Activated CD8-positive, alpha-beta memory T cell treated with anti-CD3 and anti-CD28 coated beads, Interleukin-2, amount 50 U/mL, for 1 hour (primary cell): ENCODE measurements around the gene SECTM1.

ENCODE experiments used
- DNase-seq: peaks from one replicate; pipeline ENCODE4 v3.0.0-alpha.2; 2020; ENCODE audit errors: extremely low read depth

The SECTM1 gene

DNA sequence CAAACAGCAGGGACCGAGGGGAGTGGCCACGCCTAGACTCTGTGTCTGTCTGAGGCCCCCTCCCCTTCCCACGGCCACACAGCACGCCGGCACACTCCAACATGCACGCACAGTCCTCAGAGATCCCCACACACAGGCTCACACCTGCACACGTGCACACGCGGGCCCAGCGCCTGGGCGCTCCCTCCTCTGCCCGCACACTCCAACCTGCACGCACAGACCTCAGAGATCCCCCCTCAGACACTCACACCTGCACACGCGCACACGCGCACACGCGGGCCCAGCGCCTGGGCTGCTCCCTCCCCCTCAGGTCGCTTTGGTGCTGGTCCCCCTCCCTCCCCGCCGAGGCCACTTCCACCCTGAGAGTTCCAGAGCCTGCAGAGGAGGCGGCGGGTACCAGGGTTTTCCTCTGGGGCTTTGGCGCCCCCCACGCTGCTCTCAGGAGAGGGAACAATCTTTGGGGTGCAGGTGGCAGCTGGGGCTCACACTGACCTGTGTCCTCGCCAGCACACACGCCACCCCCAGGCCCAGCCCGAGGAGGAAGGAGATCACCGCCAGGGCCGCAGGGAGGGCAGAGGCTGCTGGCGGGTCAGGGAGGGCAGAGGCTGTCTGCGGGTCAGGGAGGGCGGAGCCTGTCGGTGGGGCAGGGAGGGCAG lies 17.7 kb downstream of the SECTM1 start:
- no peak for DNase-seq

DNA sequence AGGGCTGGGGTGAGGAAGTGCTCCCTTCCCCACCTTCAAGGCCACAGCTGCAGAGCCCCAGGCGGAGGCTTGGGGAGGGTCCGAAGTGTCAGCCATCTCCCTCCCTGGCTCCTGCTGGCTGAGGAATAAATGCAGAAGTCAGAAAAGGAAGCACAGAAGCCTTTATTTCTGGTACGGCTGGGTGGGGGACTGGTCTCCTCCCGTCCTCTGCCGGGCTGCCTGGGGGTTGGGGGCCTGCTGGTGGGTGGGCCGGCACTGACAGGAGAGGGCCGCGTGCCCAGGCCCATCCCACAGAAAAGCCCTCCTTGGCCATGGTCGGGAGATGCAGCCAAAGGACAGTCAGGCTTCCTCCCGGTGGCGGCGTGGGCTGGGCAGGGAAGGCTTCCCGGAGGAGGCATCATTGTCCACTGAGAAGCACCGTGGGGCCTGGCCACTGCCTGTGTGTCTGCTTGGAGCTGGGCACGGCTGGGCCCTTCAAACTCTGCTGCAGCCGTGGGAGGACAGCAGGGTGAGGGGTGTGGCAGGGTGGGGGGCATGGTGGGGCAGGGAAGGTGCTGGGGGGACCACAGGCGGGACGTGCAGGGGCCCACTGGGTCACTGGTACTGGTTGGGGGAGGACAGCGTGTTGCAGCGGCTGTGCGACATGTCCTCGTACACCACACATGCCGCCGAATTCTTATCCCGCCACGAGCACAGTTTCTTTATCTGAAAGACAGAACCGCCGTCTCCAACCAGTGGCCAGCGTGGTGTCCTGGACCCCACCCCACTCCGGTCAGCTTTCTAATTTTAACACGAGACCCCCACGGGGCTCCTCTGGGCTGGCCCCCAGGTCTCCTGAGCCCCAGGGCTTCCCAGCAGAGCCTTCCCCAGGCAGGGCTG lies 18.6 kb downstream of the SECTM1 start:
- no peak for DNase-seq

DNA sequence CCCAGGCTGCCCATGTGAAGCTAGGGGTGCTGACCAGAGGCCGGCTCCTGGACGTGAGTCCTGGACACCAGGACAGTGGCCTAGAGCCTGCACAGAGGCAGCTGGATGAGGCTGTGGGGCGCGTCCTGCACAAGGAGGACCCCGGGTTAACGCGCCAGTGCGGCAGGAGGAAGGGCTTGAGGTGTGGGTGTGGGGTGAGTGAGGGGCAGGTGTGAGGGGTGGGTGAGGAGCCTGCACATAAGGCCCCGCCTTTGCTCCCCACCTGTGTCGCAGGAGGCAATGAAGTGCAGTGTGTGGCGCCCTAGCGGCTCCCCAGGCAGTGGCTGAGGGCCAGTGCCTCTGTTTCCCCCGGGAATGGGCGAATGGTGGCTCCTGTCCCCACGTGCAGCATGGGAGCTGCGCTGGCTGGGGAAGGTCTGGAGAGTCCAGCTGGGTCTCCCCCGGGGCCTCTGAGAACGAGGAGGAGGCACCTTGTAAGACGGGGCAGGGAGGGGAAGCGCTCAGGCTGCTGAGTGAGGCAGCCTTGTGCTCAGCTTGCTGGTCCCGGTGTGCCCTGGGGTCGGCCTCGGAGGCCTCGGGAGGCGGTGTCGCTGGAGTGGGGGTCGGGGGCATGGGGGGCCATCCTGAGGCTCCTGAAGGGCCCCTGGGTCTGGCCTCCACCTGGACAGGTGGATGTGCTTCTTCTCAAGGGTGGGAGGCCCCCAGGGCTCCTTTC lies 19.4 kb downstream of the SECTM1 start:
- no peak for DNase-seq

DNA sequence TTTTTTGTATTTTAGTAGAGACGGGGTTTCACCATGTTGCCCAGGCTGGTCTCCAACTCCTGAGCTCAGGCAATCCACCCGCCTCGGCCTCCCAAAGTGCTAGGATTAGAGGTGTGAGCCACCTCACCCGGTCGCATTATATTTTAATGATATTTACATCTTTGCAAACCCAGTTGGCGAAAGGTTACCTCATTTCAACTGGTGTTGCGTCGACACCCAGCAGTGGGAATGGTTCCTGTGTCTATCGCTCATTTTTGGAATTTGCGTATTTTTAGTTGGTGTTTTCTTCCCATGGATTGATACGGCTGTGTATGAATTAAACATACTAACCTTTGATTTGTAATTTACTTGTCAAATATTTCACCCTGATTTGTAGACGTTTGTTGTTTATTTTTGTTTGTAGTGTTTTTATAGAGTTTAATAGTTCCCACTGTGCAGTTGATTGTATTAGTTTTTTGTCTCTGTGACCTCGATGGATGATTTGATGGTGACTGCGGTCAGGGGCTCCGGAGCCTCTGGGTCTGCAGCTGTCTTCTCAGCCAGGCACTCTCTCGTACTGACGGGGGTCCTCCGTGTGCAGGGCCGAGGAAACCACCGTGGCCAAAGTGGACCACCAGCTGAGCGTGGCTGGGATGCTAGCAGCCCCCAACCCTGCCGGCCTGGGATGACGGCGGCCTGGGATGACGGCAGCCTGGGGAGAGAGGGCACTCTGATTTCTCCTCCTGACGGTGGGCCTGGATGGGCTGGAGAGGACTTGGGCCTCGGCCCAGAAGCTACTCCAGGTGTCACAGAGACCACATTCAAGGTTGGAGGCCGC lies 20.2 kb downstream of the SECTM1 start:
- DNase-seq = no peak

DNA sequence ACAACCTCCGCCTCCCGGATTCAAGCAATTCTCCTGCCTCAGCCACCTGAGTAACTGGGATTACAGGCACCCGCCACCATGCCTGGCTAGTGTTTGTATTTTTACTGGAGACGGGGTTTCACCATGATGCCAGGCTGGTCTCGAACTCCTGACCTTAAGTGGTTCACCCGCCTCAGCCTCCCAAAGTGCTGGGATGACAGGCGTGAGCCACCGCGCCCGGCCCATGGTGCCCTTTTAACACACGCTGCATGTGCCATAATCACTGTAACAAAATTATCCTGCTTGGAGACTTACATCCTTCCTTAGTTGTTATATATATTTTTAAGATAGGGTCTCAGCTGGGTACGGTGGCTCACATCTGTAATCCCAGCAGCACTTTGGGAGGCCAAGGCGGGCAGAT lies 21.6 kb downstream of the SECTM1 start:
- no peak for DNase-seq

DNA sequence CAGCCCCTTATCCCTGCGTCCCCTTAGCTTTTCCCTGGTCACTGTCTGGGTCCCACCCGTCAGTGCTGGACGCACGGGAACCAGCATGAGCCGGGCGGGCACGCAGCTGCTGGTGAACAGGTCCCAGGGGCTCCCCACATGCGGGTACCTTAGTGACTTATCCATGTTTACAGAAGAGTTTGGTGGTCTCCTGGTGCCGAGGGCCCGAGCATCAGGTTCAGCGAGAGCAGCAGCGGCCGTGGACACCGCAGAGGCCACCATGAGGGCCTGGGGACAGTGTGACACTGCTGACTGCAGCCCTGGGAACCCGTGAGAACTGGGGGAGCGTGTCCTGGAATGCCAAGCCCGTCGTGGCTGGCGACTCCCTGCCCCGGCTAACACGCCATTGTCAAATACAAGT lies 22.7 kb downstream of the SECTM1 start:
- DNase-seq = no peak

DNA sequence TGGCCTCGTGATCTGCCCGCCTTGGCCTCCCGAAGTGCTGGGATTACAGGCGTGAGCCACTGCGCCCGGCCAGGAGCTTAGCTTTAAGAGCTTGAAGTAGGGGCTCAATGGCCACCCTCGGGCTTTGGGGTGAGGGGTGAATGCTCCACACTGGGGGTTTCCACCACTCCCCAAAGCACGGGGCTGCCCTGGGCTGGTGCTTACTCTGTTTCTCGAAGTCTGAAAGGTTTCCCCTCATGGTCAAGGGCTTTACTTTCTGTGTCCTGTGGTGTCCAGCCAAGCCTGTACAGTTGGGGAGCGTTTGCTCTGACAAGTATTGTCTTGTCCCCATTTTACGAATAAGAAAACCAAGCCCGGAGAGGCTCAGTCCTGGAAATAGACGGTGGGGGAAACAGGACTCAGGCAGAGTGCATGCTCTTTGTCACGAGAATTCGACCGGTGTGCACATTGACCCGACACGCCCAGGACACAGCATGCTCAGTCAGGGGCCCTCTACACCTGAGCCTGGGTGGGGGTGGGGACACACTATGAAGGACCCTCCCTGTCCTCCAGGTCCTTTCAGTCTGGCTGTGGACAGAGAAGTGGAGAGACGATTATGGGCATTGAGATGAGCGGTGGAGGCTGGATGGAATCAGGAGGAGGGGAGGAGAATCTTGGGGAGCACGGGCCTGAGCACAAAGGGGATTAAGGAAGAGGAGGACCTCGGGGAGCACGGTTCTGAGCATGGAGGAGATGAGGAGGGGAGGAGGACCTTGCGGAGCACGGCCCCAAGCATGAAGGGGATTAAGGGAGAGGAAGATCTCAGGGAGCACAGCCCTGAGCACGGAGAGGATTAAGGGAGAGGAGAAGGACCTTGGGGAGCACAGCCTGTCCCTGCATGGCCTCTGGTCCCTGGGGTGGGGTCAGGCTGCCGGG lies 23.7 kb downstream of the SECTM1 start:
- no peak for DNase-seq

DNA sequence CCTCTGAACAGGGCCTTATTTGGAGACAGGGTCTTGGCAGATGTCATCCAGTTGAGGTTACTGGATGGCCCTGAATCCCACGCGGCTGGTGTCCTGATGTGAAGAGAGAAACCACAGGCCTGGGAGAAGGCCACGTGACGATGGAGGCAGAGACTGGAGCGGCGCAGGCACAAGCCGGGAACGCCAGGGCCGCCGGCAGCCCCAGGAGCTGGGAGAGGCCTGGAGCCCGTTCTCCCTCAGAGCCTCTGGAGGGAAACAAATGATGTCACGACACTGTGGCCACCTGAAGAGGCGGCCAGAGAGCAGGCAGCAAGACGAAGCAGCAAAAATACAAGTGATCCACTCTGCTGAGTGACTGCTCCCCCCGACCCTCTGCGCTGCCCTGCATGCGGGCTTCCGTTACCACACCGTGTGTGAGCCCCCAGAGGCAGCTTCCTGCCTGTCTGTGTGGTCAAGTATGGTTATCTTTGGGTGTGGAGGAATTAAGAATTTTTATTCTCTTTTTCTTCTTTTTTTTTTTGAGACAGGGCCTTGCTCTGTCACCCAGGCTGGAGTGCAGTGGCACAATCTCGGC lies 27.8 kb downstream of the SECTM1 start:
- no peak for DNase-seq

DNA sequence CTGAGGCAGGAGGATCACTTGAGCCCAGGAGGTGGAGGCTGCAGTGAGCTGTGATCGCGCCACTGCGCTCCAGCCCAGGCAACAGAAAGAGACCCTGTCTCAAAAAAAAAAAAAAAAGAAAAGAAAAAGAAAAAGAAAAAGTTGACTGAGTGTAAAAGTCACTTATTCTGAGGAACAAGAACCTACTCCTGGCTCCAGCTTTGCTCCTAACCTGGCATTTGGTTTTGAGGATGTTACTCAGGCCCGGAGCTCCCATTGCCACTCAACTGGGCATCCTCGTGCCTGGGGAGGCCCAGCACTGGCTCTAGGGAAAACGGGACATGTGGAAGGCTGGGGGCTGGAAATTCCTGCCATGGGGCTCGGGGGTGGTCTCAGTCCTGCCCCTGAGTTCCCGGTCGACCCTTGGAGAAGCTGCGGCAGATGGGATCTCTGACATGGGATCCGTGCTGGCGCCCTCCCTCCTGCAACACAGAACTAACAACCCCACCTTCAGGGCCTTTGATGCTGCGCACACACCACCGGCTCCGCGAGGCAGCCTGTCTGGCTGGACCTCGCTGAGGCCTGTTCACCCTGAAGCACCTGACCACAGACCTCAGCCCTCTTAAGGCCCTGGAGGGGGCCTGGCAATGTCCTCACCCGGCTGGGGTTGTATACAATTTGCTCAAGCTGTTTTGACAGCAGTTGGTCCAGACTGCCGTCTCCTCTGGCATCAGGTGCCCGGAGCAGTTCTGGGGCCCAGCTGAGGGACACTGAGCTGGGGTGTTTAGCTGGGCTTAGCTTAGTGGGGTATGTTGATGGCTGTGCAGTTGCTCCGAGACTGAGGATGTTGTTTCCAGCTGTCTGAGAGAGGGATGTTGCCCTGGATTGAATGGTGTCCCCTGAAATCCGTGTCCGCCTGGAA lies 28.5 kb downstream of the SECTM1 start:
- no peak for DNase-seq

DNA sequence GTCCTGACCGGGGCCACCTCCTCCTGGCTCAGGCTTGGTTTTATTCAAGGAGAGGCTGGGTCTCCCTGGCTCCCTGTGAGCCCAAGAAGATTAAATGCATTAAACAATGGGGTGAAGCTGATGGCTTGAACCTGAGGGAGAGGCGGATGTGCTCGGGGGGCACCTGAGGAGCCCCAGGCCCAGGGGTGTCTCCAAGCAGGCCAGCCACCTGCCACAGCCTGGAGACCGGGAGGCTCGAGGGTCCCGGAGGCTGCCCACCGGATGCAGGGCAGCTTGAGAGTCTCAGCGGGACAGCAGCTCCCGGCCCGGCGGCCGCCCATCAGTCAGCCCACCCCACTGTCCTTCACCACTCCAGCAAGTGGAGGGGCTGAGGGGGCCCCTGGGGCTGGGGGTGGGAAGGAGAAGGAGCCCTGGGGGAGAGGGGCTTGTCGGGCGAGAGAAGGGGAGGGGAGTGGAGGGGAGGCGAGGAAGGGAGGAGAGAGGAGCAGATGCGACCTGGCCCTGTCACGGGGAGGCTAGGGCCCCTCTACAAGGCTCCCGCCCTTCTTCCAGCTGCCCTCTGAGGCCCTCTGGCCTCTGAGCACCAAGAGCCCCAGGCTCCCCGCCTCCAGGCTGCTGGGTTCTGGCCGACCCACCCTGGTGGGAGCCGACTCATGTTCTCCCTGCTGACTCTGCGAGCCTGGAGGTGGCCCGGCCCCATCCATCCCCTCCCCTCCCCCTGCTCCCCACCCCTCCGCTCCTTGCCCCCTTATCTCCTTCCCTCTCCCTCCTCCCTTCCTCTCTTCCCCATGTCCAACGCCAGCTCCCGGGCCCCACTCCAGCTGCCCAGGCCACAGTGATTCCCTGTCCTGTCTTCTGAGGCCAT lies 29.4 kb downstream of the SECTM1 start:
- no peak for DNase-seq

DNA sequence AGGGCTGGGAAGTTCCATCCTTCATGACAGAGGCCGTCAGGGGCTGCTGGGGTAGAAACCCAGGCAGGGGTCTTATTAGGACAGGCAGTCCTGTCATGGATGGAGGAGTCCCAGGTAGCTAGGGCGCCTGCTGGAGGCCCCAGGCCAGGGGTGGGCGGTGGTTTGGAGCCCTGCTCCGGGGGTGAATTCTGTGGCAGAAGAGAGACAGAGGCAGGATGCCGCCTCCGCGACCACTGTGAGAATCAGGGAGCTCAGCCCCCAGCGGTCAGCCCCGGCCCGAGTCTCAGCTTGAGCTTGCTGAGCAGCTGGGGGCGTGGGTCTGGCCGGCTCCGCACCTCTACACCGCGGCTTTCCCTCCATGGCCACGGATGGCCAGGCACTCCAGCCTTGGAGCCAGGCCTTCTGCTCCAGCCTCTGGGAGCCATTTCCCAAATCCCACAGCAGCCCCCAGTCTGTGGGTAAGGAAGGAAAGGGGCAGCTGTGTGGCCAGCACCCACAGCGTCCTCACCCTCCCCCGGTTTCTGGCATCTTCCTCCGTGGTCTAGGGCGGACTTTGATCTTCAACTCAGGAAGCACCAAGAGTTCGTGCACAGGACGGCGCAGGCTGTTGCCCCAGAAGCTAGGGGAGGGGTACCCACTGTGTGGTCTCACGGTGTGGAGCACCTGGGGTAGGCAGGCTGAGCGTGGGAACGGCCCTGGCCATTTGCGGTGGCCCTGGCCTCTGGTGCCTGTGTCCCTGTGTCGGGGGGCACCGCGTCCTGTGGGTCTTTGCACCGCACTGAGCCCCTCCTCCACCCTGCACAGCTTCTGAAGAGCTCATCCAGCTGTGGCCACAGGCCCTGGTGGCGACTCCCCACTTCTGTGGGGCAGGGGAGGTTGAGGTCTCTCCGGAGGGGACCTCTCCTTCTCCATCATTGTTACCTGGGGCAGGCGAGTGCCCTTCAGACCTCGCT lies 30.3 kb downstream of the SECTM1 start:
- DNase-seq = no peak

DNA sequence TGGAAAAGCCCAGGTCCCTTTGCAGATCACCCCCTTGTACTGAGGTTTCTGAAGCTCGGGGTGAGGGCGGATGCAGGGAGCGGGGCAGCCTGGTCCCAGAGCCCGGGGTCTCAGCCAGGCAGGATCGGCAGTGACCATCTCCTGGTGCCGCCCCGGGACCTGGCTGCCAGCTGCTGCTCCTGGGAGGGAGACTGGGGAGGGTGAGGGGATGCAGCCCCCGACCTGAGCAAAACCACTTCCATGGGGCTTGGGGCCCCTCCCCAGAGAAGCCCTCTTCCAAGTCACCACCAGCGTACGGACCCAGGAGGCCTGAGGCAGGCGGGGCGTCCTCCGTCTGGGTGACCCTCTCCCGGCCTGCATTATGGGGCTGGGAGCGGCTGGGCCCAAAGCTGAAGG lies 31.0 kb downstream of the SECTM1 start:
- no peak for DNase-seq

DNA sequence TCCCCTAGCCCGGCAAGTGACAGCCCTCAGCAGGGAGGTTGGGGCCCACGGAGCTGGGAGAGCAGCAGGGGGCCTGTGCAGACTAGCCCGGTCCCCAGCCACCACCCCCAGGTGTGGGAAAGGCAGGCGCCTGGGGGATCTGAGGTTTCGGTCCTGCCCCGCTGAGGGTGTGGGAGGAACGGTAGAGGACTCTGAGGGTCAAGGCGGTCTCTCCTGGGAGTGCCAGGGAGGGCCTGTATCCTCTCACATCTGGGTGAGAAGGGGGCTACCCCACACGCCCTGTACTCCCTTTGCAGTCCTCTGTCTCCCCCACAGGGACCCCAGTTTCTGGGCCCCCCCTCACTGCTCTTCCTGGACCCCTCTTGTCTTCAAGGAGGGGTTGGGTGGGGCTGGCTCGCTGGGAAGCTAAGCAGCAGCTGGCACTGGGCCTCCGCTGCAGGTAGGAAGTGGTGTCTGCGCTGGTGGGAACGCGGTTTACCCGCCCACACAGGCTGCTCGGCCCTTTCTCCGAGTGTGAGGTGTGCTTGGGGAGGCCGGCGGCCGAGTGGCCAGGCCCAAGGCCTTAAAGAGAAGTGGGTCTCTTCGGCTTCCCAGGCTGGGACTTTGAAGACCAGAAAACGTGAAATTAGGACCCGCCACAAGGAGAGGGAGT lies 31.5 kb downstream of the SECTM1 start:
- DNase-seq = no peak

DNA sequence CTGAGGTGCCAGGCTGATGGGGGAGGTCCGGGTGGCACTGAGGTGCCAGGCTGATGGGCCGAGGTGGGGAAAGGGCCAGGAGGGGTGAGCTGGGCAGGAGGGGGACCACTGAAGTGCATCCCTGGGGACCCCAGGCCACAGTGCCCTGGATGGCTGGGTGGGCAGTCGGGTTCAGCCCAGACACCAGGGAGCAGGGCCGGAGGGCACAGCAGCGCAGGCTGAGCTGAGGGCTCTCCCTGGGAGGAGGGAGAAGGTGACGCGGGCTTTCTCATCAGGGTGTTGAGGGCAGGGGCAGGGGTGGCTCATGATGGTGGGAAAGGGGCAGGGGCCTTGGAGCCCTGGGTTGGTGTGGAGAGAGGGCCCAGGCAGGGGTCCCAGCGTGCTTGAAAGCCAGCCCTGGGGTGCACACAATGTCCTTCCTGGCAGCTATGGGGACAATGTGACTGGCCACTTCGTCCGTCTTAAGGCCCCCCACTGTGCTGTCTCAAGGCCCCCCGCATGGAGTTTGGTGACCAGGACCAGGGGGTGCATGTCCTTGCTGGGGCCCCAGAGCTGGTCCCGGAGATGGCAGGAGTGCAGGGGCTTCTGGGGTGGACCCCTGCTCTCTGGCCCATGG lies 32.2 kb downstream of the SECTM1 start:
- DNase-seq = no peak

DNA sequence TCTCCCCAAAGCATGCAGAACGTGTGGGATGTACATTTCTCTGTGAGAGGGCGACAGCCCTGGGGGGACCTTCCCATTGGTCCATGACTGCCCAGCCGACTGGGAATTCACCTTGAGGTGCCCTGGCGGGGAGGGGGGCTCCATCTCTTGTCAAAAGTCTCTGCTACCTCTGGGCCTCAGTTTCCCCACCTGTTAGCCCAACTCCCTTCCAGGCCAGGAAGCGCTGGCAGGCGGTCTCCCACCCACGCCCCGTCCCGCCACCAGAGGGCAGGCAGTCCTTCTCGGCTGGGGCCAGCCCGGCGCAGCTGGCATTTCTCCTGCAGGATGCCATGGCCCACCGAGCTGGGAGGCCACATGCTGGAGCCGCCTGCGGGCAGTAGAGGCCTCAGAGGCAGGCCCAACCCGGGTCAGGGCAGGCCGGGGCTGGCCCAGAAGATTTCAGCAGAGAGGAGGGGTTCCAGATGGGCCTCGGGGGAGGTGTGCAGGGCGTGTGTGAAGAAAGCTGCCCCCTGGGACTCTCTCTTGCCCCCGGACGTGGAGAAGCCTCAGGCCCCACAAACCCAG lies 32.8 kb downstream of the SECTM1 start:
- no peak for DNase-seq

DNA sequence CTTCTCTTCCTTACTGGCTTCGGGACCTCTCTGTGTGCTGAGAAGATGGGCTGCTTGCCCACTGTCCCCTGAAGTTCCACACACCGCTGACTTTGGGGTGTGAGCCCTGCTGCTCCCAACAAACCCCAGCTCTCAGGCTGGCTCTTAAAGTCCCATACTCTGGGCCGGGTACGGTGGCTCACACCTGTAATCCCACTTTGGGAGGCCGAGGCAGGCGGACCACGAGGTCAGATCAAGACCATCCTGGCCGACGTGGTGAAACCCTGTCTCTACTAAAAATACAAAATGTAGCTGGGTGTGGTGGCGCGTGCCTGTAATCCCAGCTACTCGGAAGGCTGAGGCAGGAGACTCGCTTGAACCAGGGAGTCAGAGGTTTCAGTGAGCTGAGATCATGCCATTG lies 33.3 kb downstream of the SECTM1 start:
- DNase-seq = no peak
